Cardiac fibroblast (primary cell): ENCODE results near the gene SPON2.

Experiments used
- DNase-seq, 2 donors: peaks; one replicate each; pipeline versions ENCODE4 v3.0.0 to v3.0.0-alpha.2; 2010; ENCODE audit warnings: low read depth in 2 of 2
- H3K4me3 ChIP-seq, 2 donors: replicated peaks in 1 of 2; 1 replicate in 1 of 2; 2 replicates in 1 of 2; pipeline ENCODE4 v1.5.1; 2011; ENCODE audit warnings: low read depth in 2 of 2, low read length in 2 of 2, mild to moderate bottlenecking in 2 of 2, moderate library complexity in 1 of 2
- TF ChIP-seq, protein P1 (sequence below): IDR thresholded peaks from one replicate; pipeline ENCODE4 v1.5.1; 2011; ENCODE audit warnings: low read depth, mild to moderate bottlenecking, low read length, inconsistent platforms

Gene SPON2

DNA sequence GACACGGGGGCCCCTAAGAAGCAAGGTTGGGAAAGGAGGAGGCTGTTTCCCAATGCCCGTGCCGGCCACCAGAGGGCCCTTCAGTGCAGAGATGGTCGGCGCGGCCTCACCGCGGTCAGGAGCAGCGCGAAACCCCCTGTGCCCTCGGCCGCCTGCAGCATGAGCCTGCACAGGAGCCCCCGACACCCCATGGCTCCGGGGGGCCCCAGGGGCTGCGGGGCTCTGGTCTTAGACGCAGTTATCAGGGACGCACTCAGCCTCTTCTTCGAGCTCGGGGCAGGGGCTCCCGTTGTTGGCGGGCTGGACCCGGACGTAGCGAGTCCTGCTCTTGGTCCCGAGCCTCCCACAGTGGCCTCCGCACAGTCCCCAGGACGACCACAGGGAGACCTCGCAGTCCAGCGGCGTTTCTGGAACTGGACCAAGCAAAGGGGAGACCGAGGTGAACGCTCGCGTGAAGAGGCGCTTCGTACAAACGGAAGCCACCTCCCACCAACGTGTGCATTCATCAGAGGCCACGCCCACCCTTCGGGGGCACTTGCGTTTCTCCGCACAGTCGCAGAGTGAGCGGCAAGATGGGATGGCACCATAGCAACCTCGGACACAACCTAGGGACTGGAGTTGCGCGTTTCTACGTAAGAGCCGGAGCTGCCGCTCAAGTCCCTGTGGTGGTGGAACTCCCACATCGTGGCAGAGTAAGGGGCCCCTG, 5.0 kb downstream of the SPON2 start:
- peak; percentile 82 to 88 for DNase-seq
- TF ChIP-seq, protein P1, sequence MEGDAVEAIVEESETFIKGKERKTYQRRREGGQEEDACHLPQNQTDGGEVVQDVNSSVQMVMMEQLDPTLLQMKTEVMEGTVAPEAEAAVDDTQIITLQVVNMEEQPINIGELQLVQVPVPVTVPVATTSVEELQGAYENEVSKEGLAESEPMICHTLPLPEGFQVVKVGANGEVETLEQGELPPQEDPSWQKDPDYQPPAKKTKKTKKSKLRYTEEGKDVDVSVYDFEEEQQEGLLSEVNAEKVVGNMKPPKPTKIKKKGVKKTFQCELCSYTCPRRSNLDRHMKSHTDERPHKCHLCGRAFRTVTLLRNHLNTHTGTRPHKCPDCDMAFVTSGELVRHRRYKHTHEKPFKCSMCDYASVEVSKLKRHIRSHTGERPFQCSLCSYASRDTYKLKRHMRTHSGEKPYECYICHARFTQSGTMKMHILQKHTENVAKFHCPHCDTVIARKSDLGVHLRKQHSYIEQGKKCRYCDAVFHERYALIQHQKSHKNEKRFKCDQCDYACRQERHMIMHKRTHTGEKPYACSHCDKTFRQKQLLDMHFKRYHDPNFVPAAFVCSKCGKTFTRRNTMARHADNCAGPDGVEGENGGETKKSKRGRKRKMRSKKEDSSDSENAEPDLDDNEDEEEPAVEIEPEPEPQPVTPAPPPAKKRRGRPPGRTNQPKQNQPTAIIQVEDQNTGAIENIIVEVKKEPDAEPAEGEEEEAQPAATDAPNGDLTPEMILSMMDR = peak; percentile 91
- H3K4me3 ChIP-seq = peak overlapping the region; percentile 44 to 61

GRCh38 chr4:1166509-1167243, 5.7 kb downstream of the SPON2 start:
- peak in 1 of 2 donors; percentile 10 for DNase-seq
- TF ChIP-seq, protein P1 = no peak
- H3K4me3 ChIP-seq = peak overlapping the region in 1 of 2 donors; percentile 44

DNA sequence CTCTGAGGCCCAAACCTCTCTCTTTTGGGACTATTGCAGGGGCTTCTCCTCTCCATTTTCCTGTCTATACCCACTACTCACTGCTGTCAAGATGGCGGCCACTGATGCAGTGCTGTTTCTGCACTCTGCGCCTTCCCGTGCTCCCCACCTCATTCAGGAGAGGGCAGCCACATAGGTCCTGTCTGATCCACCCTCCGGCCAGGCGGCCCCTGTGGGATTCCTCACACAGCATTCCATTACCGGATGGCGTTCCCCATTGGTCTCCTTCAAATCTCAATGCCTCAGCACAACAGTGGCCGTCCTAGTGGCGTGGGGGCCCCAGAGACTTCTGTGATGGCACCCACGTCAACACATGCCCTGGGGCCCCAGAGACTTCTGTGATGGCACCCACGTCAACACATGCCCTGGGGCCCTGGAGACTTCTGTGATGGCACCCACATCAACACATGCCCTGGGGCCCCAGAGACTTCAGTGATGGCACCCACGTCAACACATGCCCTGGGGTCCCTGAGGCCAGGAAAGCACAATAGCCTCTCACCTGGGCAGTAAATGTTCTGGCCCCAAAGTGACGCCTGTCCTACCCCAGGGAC, 7.3 kb downstream of the SPON2 start:
- TF ChIP-seq, protein P1 = no peak
- no peak overlapping the region for H3K4me3 ChIP-seq
- DNase-seq = no peak

DNA sequence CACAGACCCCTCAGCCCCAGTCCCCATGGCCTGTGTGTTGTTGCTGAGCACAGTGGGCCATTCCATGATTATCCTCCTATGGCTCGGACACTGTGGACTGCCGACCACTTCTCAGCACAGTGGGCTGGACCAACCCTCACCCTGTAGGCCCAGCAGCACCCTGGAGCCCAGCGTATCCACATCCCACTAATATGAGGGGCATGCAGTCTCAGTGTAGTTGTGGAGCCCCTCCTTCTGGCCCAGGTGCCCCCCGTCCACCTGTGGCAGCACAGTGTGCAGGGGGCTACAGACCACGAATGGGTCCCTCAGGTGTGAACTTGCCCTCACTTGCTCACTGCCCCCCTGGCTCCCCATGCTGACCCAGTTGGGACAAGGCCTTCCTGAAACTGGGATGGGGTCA, 7.9 kb downstream of the SPON2 start:
- H3K4me3 ChIP-seq = no peak overlapping the region
- no peak for DNase-seq
- TF ChIP-seq, protein P1 = no peak

GRCh38 chr4:1164040-1164439, 8.3 kb downstream of the SPON2 start:
- H3K4me3 ChIP-seq = no peak overlapping the region
- TF ChIP-seq, protein P1 = no peak
- no peak for DNase-seq

DNA sequence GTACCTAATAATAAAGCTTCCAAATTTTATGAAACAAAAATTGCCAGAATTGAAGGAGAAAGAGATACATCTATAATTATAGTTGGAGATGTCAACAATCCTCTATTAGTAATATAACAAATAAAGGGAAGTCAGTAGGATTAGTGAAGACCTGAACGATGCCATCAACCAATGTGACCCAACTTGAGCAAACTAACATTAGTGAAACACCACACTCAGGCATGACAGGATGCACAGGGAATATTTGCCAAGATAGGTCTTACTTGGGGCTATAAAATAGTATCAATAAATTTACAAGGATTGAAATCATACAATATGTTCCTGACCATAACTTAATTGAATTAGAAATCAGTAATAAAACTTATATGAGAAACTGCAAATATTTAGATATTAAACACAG, 12.0 kb downstream of the SPON2 start:
- H3K4me3 ChIP-seq = no peak overlapping the region
- no peak for DNase-seq
- TF ChIP-seq, protein P1 = no peak
